Measurements from ENCODE around the gene FXN.

Gene FXN

GRCh38 chr9:69023650-69024049, 11.9 kb upstream of the FXN start:
- H4K20me1 ChIP-seq (ENCODE audit: insufficient read depth, low read length), result no peaks in the 10 kb centered on the region
- no peak overlapping the region for H3K4me3 ChIP-seq (ENCODE audit: low read length)
- H3K27me3 ChIP-seq (ENCODE audit: low read depth, low read length), result peaks cover 16% of the 10 kb centered on the region; the same call in 1 of the 2 replicates
- H2AFZ ChIP-seq (ENCODE audit: low read depth, low read length), result no peak overlapping the region
- TF ChIP-seq EZH2phosphoT487 (IDR thresholded peaks at IDR 0.05; ENCODE audit: low read depth), result no peak
- TF ChIP-seq, protein P1, sequence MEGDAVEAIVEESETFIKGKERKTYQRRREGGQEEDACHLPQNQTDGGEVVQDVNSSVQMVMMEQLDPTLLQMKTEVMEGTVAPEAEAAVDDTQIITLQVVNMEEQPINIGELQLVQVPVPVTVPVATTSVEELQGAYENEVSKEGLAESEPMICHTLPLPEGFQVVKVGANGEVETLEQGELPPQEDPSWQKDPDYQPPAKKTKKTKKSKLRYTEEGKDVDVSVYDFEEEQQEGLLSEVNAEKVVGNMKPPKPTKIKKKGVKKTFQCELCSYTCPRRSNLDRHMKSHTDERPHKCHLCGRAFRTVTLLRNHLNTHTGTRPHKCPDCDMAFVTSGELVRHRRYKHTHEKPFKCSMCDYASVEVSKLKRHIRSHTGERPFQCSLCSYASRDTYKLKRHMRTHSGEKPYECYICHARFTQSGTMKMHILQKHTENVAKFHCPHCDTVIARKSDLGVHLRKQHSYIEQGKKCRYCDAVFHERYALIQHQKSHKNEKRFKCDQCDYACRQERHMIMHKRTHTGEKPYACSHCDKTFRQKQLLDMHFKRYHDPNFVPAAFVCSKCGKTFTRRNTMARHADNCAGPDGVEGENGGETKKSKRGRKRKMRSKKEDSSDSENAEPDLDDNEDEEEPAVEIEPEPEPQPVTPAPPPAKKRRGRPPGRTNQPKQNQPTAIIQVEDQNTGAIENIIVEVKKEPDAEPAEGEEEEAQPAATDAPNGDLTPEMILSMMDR (IDR thresholded peaks at IDR 0.05; ENCODE audit: low read depth, low read length), result no peak
- no peaks in the 10 kb centered on the region for H3K9me3 ChIP-seq (ENCODE audit: insufficient read depth, low read length)
- no peak overlapping the region for H3K9ac ChIP-seq (ENCODE audit: low read length)
- H3K4me1 ChIP-seq (ENCODE audit: low read length), result peaks cover 3% of the 10 kb centered on the region; the same call in 1 of the 2 replicates
- H3K79me2 ChIP-seq (ENCODE audit: low read length), result no peaks in the 10 kb centered on the region
- no peaks in the 10 kb centered on the region for H3K36me3 ChIP-seq (replicated peaks; ENCODE audit: low read depth, low read length)
- H3K4me2 ChIP-seq (ENCODE audit: low read length), result no peak overlapping the region
- no peak overlapping the region for H3K27ac ChIP-seq (ENCODE audit: low read length)

DNA sequence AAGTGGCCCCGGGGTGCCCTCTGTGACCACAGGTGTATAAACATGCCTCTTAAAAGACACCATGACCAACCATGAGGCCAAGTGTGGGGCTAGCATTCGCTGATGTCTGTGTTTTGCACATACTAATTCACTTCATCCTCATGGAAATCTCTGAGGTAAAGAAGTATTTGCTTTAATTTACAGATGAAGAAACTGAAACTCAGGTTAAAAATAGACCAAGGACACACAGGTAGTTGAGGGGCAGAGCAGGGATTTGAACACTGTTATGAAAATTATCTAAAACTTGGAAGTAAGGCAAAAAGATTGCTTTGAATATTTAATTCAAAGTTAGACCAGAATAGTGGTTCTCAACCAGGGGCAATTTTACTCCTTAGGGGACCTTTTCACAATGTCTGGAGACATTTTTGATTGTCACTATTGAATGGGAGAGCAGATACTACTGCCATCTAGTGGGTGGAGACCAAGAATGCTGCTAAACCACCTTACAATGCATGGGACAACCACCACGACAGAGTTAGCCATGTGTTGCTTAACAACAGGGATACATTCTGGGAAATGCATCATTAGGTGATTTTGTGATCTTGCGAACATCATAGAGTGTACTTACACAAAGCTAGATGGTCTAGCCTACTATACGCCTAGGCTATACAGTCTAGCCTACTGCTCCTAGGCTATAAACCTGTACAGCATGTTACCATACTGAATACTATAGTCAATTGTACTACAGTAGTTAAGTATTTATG, 8.0 kb upstream of the FXN start:
- H3K27me3 ChIP-seq (ENCODE audit: low read depth, low read length), result peaks cover 13% of the 10 kb centered on the region; the same call in 1 of the 2 replicates

DNA sequence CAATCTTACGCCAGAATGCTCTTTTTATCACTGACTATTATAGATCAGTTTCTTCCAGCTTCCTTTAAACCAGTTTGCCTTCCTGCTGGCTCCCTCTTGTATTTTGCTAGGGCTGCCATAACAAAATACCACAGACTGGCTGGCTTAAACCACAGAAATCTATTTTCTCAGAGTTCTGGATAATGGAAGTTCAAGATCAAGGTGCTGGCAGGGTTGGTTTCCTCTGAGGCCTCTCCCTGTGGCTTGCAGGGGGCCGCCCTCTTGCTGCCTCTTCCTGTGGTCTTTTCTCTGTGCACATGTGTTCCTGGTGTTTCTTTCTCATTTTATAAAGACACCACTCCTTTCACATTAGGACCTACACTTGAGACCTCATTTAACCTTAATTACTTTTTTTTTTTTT, 6.8 kb upstream of the FXN start:
- no peaks in the 10 kb centered on the region for H4K20me1 ChIP-seq (ENCODE audit: insufficient read depth, low read length)
- no peak overlapping the region for H3K9ac ChIP-seq (ENCODE audit: low read length)
- no peaks in the 10 kb centered on the region for H3K79me2 ChIP-seq (ENCODE audit: low read length)
- no peak overlapping the region for H2AFZ ChIP-seq (ENCODE audit: low read depth, low read length)
- peaks cover 4% of the 10 kb centered on the region; the same call in 1 of the 2 replicates for H3K9me3 ChIP-seq (ENCODE audit: insufficient read depth, low read length)
- H3K4me3 ChIP-seq (ENCODE audit: low read length), result no peak overlapping the region
- H3K4me2 ChIP-seq (ENCODE audit: low read length), result no peak overlapping the region
- peaks cover 6% of the 10 kb centered on the region; the same call in 1 of the 2 replicates for H3K4me1 ChIP-seq (ENCODE audit: low read length)
- H3K27ac ChIP-seq (ENCODE audit: low read length), result no peak overlapping the region
- peaks cover 4% of the 10 kb centered on the region for H3K36me3 ChIP-seq (replicated peaks; ENCODE audit: low read depth, low read length)
- 0 out of 2 replicates have a peak, but pooled peaks cover 4% of the 10 kb centered on the region for H3K27me3 ChIP-seq (ENCODE audit: low read depth, low read length)
- TF ChIP-seq, protein P1 (IDR thresholded peaks at IDR 0.05; ENCODE audit: low read depth, low read length), result no peak
- no peak for TF ChIP-seq EZH2phosphoT487 (IDR thresholded peaks at IDR 0.05; ENCODE audit: low read depth)

More for the DNA sequence above, 8.0 kb upstream of the FXN start:
- Histone ChIP-seq H3K79me2 (ENCODE audit: low read length) (no peaks in the 10 kb centered on the region), H4K20me1 (ENCODE audit: insufficient read depth, low read length) (no peaks in the 10 kb centered on the region), H3K9me3 (ENCODE audit: insufficient read depth, low read length) (peaks cover 4% of the 10 kb centered on the region; the same call in 1 of the 2 replicates), H3K36me3 (replicated peaks; ENCODE audit: low read depth, low read length) (peaks cover 4% of the 10 kb centered on the region), H3K9ac (ENCODE audit: low read length) (no peak overlapping the region), H3K27ac (ENCODE audit: low read length) (no peak overlapping the region), H2AFZ (ENCODE audit: low read depth, low read length) (no peak overlapping the region), H3K4me3 (ENCODE audit: low read length) (no peak overlapping the region), H3K4me1 (ENCODE audit: low read length) (peaks cover 6% of the 10 kb centered on the region; the same call in 1 of the 2 replicates), H3K4me2 (ENCODE audit: low read length) (peak overlapping the region; percentile 10; the same call in 1 of the 2 replicates)
- no peak for TF ChIP-seq EZH2phosphoT487 (IDR thresholded peaks at IDR 0.05; ENCODE audit: low read depth)
- TF ChIP-seq, protein P1 (IDR thresholded peaks at IDR 0.05; ENCODE audit: low read depth, low read length), result peak; percentile 84

- peaks cover 4% of the 10 kb centered on the region; the same call in 1 of the 2 replicates for H3K9me3 ChIP-seq (ENCODE audit: insufficient read depth, low read length)
- no peak overlapping the region for H3K4me3 ChIP-seq (ENCODE audit: low read length)
- TF ChIP-seq EZH2phosphoT487 (IDR thresholded peaks at IDR 0.05; ENCODE audit: low read depth), result no peak
- TF ChIP-seq, protein P1 (IDR thresholded peaks at IDR 0.05; ENCODE audit: low read depth, low read length), result no peak
- no peak overlapping the region for H3K4me2 ChIP-seq (ENCODE audit: low read length)
- peaks cover 4% of the 10 kb centered on the region for H3K36me3 ChIP-seq (replicated peaks; ENCODE audit: low read depth, low read length)
- peaks cover 6% of the 10 kb centered on the region; the same call in 1 of the 2 replicates for H3K4me1 ChIP-seq (ENCODE audit: low read length)
- H4K20me1 ChIP-seq (ENCODE audit: insufficient read depth, low read length), result no peaks in the 10 kb centered on the region
- H2AFZ ChIP-seq (ENCODE audit: low read depth, low read length), result no peak overlapping the region
- no peaks in the 10 kb centered on the region for H3K79me2 ChIP-seq (ENCODE audit: low read length)
- H3K27me3 ChIP-seq (ENCODE audit: low read depth, low read length), result no peaks in the 10 kb centered on the region
- H3K27ac ChIP-seq (ENCODE audit: low read length), result no peak overlapping the region
- no peak overlapping the region for H3K9ac ChIP-seq (ENCODE audit: low read length)
Observed at GRCh38 chr9:69029535-69029934, 6.0 kb upstream of the FXN start.
